D721Med (cell line): ENCODE data around the gene GCG.

Source experiments
- DNase-seq: peaks from one replicate; pipeline ENCODE4 v3.0.0; 2011; ENCODE audit warnings: low spot score; ENCODE audit not compliant: insufficient read length
- FAIRE-seq: peaks from 2 replicates; lab custom pipeline; 2011; peaks lifted over from hg19 to GRCh38; lab: Jason Lieb, UNC
- CTCF ChIP-seq: IDR thresholded peaks from 2 replicates; pipeline ENCODE4 v1.5.1; 2012; ENCODE audit warnings: mild to moderate bottlenecking, control low read depth; ENCODE audit not compliant: insufficient read depth; ENCODE audit errors: missing control alignments

GCG gene

GRCh38 chr2:162152147-162152546 lies at the start of gene GCG:
Gene GCG, minus strand, starts transcription at chr2:162152247. Its CDS starts 3,069 bp downstream, at chr2:162149178.
- no peak for TF ChIP-seq CTCF
- FAIRE-seq (no peak), DNase-seq (no peak)

- FAIRE-seq = no peak
- TF ChIP-seq CTCF = no peak
- DNase-seq = no peak
Measured at GRCh38 chr2:162200636-162201035, 48.6 kb upstream of the GCG start.

- FAIRE-seq = no peak
- no peak for TF ChIP-seq CTCF
- DNase-seq = no peak
Measured at GRCh38 chr2:162199913-162200312, 47.9 kb upstream of the GCG start.

GRCh38 chr2:162198239-162198638 lies 46.2 kb upstream of the GCG start:
- TF ChIP-seq CTCF = no peak
- DNase-seq (no peak), FAIRE-seq (no peak)

GRCh38 chr2:162197069-162197825 lies 45.2 kb upstream of the GCG start:
- no peak for DNase-seq
- no peak for TF ChIP-seq CTCF
- FAIRE-seq = no peak

GRCh38 chr2:162196638-162197037 lies 44.6 kb upstream of the GCG start:
- DNase-seq (no peak), FAIRE-seq (no peak)
- no peak for TF ChIP-seq CTCF

- TF ChIP-seq CTCF = no peak
- DNase-seq (no peak), FAIRE-seq (no peak)
Measured at GRCh38 chr2:162188451-162188850, 36.4 kb upstream of the GCG start.
